ENCODE data around the gene CSMD2. TPM values are rescaled to one million over a fixed set of nuclear protein-coding genes. Genes with fewer than 3 reads are reported as not detected.

Gene CSMD2
- total RNA-seq, 1 donor from 2014 or later = 0.70 TPM

- intact Hi-C loops (cut with DNase I) = loop anchor here (10.0 kb wide), 1 partner anchor 133 kb away; no protein-coding TSS in a partner anchor
- no peak for DNase-seq (ENCODE audit: low spot score)
Observed at GRCh38 chr1:33762109-33762830, 402.8 kb downstream of the CSMD2 start.

DNA sequence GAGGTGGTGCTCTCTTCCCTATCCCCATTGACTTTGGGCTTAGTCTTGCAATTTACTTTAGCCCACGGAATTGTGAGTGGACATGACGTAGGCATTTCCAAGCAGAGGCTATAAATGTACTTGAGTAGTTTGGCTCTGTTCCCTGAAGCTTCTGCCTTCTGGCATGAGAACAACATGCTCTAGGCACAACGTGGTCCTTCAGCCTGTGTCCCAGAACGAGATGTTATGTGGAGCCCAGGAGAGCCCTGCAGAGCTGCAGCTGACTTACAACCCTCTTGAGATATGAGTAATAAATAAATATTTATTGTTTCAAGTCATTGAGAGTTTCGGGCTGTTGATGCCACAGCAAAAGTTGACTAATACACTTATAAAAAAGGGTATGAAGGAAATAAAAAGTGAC lies 406.3 kb downstream of the CSMD2 start:
- intact Hi-C loops (cut with DNase I) = no loop called here
- DNase-seq (ENCODE audit: low spot score) = no peak

DNA sequence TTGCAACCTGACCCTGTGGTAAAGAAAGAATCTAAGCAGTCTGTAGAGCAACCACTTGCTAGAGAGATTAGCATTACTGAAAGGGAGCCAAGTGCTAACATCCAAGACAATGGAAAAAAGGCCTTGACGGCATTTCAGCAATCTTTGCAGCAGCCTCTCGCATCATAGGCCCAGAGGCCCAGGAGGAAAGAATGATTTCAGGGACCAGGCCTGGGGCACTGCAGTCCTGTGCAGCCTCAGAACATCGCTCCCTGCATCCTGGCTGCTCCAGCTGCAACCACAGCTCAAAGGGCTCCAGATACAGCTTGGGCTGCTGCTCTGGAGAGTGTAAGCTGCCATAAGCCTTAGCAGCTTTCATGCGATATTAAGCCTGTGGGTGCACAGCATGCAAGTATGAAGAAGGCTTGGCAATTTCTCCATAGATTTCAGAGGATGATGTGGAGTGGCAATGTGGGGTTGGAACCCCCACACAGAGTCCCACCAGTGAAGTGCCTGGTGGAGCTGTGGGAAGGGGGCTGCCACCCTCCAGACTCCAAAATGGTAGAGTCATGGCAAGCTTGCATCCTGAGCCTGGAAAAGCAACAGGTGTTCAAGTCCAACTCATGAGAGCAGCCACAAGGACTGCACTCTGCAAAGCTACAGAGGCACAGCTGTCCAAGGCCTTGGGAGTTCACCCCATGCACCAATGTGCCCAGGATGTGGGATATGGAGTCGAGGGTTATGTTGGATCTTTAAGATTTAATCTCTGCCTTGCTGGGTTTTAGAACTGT lies 411.8 kb downstream of the CSMD2 start:
- no peak for DNase-seq (ENCODE audit: low spot score)
- intact Hi-C loops (cut with DNase I) = no loop called here

DNA sequence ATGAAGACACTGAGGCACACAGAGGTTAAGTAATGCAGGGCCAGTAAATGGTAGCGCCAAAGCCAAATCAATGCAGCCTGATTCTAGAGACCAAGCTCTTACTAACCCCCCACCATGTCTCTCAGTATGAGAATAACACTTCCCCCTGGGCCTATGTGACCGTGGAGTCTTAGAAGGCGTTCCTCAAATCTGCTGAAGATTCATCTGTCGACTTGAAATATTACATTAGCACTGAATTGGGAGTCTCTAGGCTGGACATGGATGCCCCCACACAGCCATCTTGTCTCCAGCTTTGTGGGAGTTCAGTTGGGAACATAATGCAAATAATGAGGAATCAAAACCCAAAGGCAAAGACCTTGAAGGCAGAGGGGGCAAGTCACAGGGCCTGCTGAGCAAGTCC lies 419.1 kb downstream of the CSMD2 start:
- intact Hi-C loops (cut with DNase I) = no loop called here
- no peak for DNase-seq (ENCODE audit: low spot score)

DNA sequence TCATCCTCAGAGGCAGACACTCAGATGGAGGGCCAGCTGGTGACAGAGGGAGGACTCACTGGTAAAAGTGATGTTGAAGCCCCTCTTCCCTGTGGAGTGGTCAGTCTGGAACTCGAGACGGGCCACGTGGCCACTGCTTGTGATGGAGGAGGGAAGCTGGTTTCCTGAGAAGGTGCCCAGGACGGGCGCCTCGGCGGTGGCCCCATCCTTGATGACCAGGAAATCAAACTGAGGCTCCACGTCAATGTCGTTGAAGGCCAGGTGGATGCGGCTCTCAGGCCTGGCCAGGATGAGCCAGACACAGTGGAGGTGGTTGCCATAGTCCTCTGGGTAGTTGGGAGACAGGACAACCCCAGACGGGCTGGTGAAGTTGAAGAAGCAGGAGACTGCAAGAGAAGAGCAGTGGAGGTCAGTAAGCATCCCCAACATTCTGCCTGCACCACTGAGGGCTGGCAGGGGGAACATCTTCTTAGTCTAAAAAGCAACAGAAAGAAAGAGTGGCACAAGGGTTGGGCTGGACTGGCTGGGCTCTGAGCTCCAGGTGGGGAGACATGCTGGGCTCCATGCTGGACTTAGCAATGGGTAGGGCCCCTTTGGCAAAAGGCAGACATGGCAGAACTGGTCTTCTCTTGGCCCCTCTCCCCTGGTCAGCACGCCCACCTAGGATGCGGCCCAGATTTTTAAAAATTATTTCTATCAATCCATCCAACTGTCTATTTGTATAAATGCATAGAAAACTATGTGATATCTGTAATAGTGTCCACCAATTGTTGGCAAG lies 421.6 kb downstream of the CSMD2 start:
- intact Hi-C loops (cut with DNase I) = no loop called here
- no peak for DNase-seq (ENCODE audit: low spot score)

GRCh38 chr1:33742663-33743062 lies 422.4 kb downstream of the CSMD2 start:
- DNase-seq (ENCODE audit: low spot score) = no peak
- intact Hi-C loops (cut with DNase I) = no loop called here

GRCh38 chr1:33741749-33742148 lies 423.3 kb downstream of the CSMD2 start:
- intact Hi-C loops (cut with DNase I) = no loop called here
- no peak for DNase-seq (ENCODE audit: low spot score)

DNA sequence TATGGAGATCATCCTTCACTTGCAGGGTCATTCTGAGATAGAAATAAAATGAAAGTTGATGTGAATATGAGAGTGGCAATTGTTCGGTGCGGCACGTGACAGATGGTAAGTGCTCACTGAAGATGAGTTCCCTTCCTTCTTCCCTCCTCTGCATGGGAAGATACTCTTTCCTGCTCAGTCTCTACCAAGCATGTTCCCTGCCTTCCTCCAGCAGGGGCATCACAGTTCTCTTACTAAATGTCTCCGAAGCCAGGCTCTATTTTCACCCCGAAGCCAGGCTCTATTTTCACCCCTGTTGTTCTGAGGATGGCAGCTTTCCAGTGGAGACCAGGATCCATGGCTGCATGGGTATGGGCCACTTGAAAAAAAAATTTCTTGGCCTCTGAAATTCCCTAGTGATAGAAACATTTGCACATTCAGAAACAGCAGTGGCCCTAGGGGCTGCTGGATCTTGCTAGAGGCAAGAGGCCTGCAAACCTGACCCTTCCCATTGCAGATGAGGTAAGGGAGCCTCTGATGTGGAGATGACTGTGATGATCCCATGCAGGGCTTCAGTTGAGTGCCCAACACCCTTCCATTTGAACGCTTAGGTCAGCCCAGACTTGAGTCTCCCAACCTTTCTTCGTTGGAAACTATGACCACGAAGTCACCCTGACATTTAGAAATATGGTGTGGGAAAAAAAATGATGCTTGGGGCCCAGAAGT lies 424.8 kb downstream of the CSMD2 start:
- intact Hi-C loops (cut with DNase I) = no loop called here
- DNase-seq (ENCODE audit: low spot score) = no peak

DNA sequence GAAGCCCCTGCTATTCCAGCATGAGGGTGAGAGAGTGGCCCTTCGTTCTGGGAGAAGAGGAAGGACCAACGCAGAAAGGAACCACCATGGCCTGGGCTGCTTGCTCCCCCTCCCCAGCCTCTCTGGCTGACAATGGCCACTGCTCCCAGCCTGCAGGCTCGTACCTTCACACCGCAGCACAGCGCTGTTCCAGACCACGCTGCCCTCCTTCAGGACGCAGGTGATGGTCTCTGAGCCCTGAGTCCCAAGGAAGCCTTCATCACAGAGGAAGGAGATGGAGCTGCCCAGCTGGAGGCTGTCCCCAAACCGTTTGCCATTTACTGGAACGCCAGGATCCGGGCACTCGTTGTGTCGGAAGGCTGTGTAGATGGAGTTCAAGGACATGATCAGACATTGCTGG lies 426.1 kb downstream of the CSMD2 start:
- no peak for DNase-seq (ENCODE audit: low spot score)
- intact Hi-C loops (cut with DNase I) = no loop called here

DNA sequence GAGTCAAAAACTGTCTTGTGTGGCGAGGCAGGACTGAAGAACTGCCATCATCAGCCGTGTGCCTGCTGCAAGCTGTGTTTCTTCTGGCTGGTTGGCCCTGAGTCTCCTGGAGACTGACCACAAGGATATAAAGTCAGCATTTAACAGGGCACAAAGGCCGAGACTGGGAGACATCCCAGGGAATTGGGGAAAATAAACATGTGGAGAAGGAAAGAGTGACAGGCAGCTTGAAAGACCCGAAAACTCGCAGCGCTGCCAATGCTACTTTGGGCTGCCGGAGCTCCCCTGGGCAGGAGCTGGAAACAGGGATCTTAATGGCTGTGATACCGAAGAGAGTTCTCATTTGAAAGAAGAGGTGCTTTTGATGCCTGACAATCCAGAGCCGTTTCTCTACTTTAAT lies 426.5 kb downstream of the CSMD2 start:
- intact Hi-C loops (cut with DNase I) = no loop called here
- no peak for DNase-seq (ENCODE audit: low spot score)

GRCh38 chr1:33736496-33736895 lies 428.5 kb downstream of the CSMD2 start:
- intact Hi-C loops (cut with DNase I) = no loop called here
- no peak for DNase-seq (ENCODE audit: low spot score)

- intact Hi-C loops (cut with DNase I) = no loop called here
- DNase-seq (ENCODE audit: low spot score) = no peak
Observed at GRCh38 chr1:33735624-33736023, 429.4 kb downstream of the CSMD2 start.

DNA sequence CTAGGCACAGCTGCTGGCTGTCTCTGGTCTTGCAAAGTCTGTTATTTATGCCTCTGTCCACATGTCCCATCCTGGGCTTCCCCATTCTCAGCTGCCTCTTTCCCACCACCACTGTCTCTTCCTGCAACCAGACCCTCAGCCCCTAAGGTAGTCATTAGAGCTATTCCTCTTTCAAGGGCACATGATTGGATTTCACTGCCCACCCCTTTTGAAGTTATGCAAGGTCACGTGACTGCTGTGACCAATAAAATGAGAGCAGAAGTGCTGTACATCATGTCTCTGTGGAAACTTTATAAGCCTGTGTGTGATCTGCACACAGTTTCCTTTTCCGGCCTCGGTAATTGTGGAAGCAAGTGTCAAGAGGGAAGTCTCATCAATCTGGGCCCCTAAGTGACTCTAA lies 437.7 kb downstream of the CSMD2 start:
- DNase-seq (ENCODE audit: low spot score) = no peak
- intact Hi-C loops (cut with DNase I) = no loop called here

DNA sequence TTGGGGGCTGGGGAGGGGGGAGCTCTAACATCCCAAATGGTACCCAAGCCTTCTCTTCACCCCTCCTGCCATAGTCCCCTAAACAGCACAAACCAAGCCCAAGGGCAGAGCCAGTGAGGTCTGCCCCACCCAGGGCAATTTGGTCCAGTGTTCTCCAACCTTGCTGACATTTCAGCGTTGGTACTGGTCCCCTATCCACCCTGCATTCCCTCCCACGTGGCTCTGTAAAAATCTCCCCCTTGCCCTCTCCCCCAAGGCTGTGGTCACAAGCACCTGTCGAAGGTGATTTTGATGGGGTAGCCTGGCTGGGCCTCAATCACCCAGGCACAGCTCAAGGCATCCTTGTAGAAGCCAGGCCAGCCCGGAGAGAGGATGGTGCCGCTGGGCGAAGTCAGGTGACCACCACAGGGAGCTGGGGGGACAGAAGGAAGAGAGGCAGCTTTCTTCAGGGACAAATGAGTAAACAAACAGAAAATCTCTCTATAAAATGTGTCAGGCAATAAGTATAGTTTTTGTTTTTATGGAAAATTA lies 438.7 kb downstream of the CSMD2 start:
- intact Hi-C loops (cut with DNase I) = no loop called here
- DNase-seq (ENCODE audit: low spot score) = no peak

GRCh38 chr1:33725556-33726160 lies 439.4 kb downstream of the CSMD2 start:
- intact Hi-C loops (cut with DNase I) = no loop called here
- DNase-seq (ENCODE audit: low spot score) = no peak

DNA sequence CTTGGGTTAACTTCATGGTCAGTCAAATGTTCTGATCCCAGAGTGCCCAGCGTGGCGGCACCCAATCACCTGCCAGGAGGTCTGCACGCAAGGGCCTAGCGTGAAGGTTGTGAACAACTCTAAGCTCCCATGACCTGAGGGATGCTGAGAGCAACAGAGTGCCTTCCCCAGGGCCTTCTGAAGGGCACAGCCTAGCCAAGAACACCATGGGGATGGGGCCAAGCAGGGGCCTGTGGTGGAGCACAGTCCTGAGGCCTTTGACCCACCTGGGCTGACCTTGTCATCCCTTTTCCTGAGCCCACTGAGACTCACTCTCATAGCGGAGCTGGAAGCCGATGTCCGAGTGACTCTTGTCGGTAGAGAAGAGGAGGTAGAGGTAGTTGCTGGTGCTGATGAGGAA lies 440.0 kb downstream of the CSMD2 start:
- intact Hi-C loops (cut with DNase I) = no loop called here
- no peak for DNase-seq (ENCODE audit: low spot score)

GRCh38 chr1:33724348-33724747 lies 440.7 kb downstream of the CSMD2 start:
- intact Hi-C loops (cut with DNase I) = no loop called here
- no peak for DNase-seq (ENCODE audit: low spot score)

- intact Hi-C loops (cut with DNase I) = no loop called here
- DNase-seq (ENCODE audit: low spot score) = no peak
Observed at GRCh38 chr1:33723251-33723650, 441.8 kb downstream of the CSMD2 start.

GRCh38 chr1:33721301-33721815 lies 443.7 kb downstream of the CSMD2 start:
- DNase-seq (ENCODE audit: low spot score) = no peak
- intact Hi-C loops (cut with DNase I) = no loop called here
